HEK293T (cell line): Measurements from ENCODE around the gene PDE6B.

Source experiments
- ARNT ChIP-seq: fragments of 450-650 bp; IDR thresholded peaks from 2 replicates; pipeline ENCODE4 v1.6.1; 2017; ENCODE audit warnings: mild to moderate bottlenecking
- BHLHE40 ChIP-seq: fragments of 450-650 bp; IDR thresholded peaks from 2 replicates; pipeline ENCODE4 v1.6.1; 2016; ENCODE audit warnings: mild to moderate bottlenecking, moderate library complexity, borderline replicate concordance
- CTBP1 ChIP-seq: fragments of 450-650 bp; IDR thresholded peaks from 2 replicates; pipeline ENCODE4 v1.6.1; 2016; ENCODE audit warnings: borderline replicate concordance
- ELF4 ChIP-seq: fragments of 450-650 bp; IDR thresholded peaks from 2 replicates; pipeline ENCODE4 v1.6.1; 2017; ENCODE audit warnings: antibody characterized with exemption
- FOXA1 ChIP-seq: fragments of 450-650 bp; IDR thresholded peaks from 2 replicates; pipeline ENCODE4 v1.6.1; 2016; ENCODE audit warnings: mild to moderate bottlenecking
- FOXK2 ChIP-seq: fragments of 450-650 bp; IDR thresholded peaks from 2 replicates; pipeline ENCODE4 v1.6.1; 2016; ENCODE audit warnings: mild to moderate bottlenecking
- SP1 ChIP-seq: fragments of 450-650 bp; IDR thresholded peaks from 2 replicates; pipeline ENCODE4 v1.6.1; 2017
- TARDBP ChIP-seq: fragments of 450-650 bp; IDR thresholded peaks from 2 replicates; pipeline ENCODE4 v1.6.1; 2016

- TF ChIP-seq SP1 (no peak), BHLHE40 (no peak), ARNT (no peak), ELF4 (no peak), FOXA1 (no peak), FOXK2 (no peak), TARDBP (no peak), CTBP1 (no peak)
Observed at GRCh38 chr4:588351-588849, 37.0 kb upstream of the PDE6B start.
